Nephron (organoid): ENCODE data around the gene MECR.
"Not testable (repeated sequence)": the region's sequence is repeated elsewhere in the genome, so short reads cannot be mapped to it uniquely, and the experiment has no call there.

Experiments used
- H3K27ac Mint-ChIP-seq, 3 experiments: 2 replicates each; pipeline ENCODE4 v1.8.0; 2020; ENCODE audit warnings: mixed read lengths in 3 of 3, mild to moderate bottlenecking in 2 of 3, moderate library complexity in 1 of 3
- H3K27me3 Mint-ChIP-seq: 2 replicates; pipeline ENCODE4 v1.8.0; 2021; ENCODE audit warnings: low read depth, mild to moderate bottlenecking, moderate library complexity, mixed read lengths
- H3K36me3 Mint-ChIP-seq: 2 replicates; pipeline ENCODE4 v1.8.0; 2020; ENCODE audit warnings: low read depth, mixed read lengths
- H3K4me1 Mint-ChIP-seq: 2 replicates; pipeline ENCODE4 v1.8.0; 2020; ENCODE audit warnings: mixed read lengths
- H3K4me3 Mint-ChIP-seq, 3 experiments: 2 replicates each; pipeline ENCODE4 v1.8.0; 2020; ENCODE audit warnings: mild to moderate bottlenecking in 3 of 3, mixed read lengths in 3 of 3, moderate library complexity in 2 of 3
- H3K9me3 Mint-ChIP-seq: 2 replicates; pipeline ENCODE4 v1.8.0; 2020; ENCODE audit warnings: mixed read lengths
- CTCF ChIP-seq, 3 experiments: fragments of 200-600 bp; sonication (generic); IDR thresholded peaks; one replicate each; pipeline ENCODE4 v1.5.0; 2021; ENCODE audit warnings: antibody characterized with exemption in 3 of 3; ENCODE audit not compliant: unreplicated experiment in 3 of 3

MECR gene

GRCh38 chr1:29237852-29238619 lies 7.3 kb upstream of the MECR start:
- no peak for TF ChIP-seq CTCF (IDR thresholded peaks at IDR 0.05; ENCODE audit: unreplicated experiment in 3 of 3)
- peaks cover 37% of the 10 kb centered on the region for H3K27me3 Mint-ChIP-seq
- H3K4me1 Mint-ChIP-seq, result peaks cover 40% of the 10 kb centered on the region
- H3K9me3 Mint-ChIP-seq, result no peaks in the 10 kb centered on the region
- peak overlapping the region; percentile 87 to 95 (median 93) for H3K4me3 Mint-ChIP-seq
- H3K27ac Mint-ChIP-seq, result peak overlapping the region in 2 of 3 experiments; percentile 82 to 83
- no peaks in the 10 kb centered on the region for H3K36me3 Mint-ChIP-seq

- no peaks in the 10 kb centered on the region for H3K36me3 Mint-ChIP-seq
- H3K27me3 Mint-ChIP-seq, result peaks cover 37% of the 10 kb centered on the region
- H3K27ac Mint-ChIP-seq, result peak overlapping the region; percentile 54 to 81 (median 75)
- H3K4me1 Mint-ChIP-seq, result peaks cover 40% of the 10 kb centered on the region
- no peaks in the 10 kb centered on the region for H3K9me3 Mint-ChIP-seq
- peak overlapping the region; percentile 86 to 95 (median 92) for H3K4me3 Mint-ChIP-seq
- no peak for TF ChIP-seq CTCF (IDR thresholded peaks at IDR 0.05; ENCODE audit: unreplicated experiment in 3 of 3)
These were observed 6.5 kb upstream of the MECR start for GRCh38 chr1:29237129-29237821.

- H3K4me1 Mint-ChIP-seq, result peaks cover 40% of the 10 kb centered on the region
- H3K4me3 Mint-ChIP-seq, result peak overlapping the region; percentile 86 to 95 (median 92)
- H3K9me3 Mint-ChIP-seq, result no peaks in the 10 kb centered on the region
- H3K36me3 Mint-ChIP-seq, result no peaks in the 10 kb centered on the region
- peak overlapping the region; percentile 54 to 81 (median 75) for H3K27ac Mint-ChIP-seq
- no peak for TF ChIP-seq CTCF (IDR thresholded peaks at IDR 0.05; ENCODE audit: unreplicated experiment in 3 of 3)
- peaks cover 37% of the 10 kb centered on the region for H3K27me3 Mint-ChIP-seq
These were observed 6.0 kb upstream of the MECR start for GRCh38 chr1:29236712-29237128.

- peak within 1 kb of the TSS; percentile 86 to 95 (median 92) for H3K4me3 Mint-ChIP-seq
- peaks cover 37% of the 10 kb centered on the region for H3K27me3 Mint-ChIP-seq
- peaks cover 40% of the 10 kb centered on the region for H3K4me1 Mint-ChIP-seq
- peak within 1 kb of the TSS; percentile 54 to 81 (median 75) for H3K27ac Mint-ChIP-seq
- peak; percentile 71 to 83 (median 77) for TF ChIP-seq CTCF (IDR thresholded peaks at IDR 0.05; ENCODE audit: unreplicated experiment in 3 of 3)
- H3K36me3 Mint-ChIP-seq, result no peaks in the 10 kb centered on the region
- no peaks in the 10 kb centered on the region for H3K9me3 Mint-ChIP-seq
These were observed 5.4 kb upstream of the MECR start, which contains the start of gene PTPRU for GRCh38 chr1:29235955-29236711. Gene PTPRU, plus strand, starts transcription at chr1:29236522. Its CDS starts 123 bp downstream, at chr1:29236645.

- H3K4me3 Mint-ChIP-seq, result peak overlapping the region; percentile 29 to 73 (median 71)
- not testable (repeated sequence) for H3K36me3 Mint-ChIP-seq, H3K9me3 Mint-ChIP-seq
- peak overlapping the region in 2 of 3 experiments; percentile 59 to 67 for H3K27ac Mint-ChIP-seq
- H3K27me3 Mint-ChIP-seq, result peaks cover 31% of the 10 kb centered on the region
- peaks cover 40% of the 10 kb centered on the region for H3K4me1 Mint-ChIP-seq
These were observed 4.1 kb upstream of the MECR start for GRCh38 chr1:29234881-29235280.

- Mint-ChIP-seq H3K27ac (peak overlapping the region in 2 of 3 experiments; percentile 59 to 67), H3K4me1 (peaks cover 40% of the 10 kb centered on the region)
- no peak for TF ChIP-seq CTCF (IDR thresholded peaks at IDR 0.05; ENCODE audit: unreplicated experiment in 3 of 3)
These were observed 3.7 kb upstream of the MECR start for GRCh38 chr1:29234471-29234870.

More at GRCh38 chr1:29234471-29234870, 3.7 kb upstream of the MECR start:
- Mint-ChIP-seq H3K36me3 (no peaks in the 10 kb centered on the region), H3K27me3 (peaks cover 27% of the 10 kb centered on the region), H3K4me3 (peak overlapping the region; percentile 51 to 73 (median 71)), H3K9me3 (no peaks in the 10 kb centered on the region)
